NCI-H1417 (cell line): ENCODE measurements around the gene SCRN1.

Experiments
- DNase-seq, 3 experiments: peaks; one replicate each; lab custom pipeline; 2025; lab: John Stamatoyannopoulos, UW

Gene SCRN1

DNA sequence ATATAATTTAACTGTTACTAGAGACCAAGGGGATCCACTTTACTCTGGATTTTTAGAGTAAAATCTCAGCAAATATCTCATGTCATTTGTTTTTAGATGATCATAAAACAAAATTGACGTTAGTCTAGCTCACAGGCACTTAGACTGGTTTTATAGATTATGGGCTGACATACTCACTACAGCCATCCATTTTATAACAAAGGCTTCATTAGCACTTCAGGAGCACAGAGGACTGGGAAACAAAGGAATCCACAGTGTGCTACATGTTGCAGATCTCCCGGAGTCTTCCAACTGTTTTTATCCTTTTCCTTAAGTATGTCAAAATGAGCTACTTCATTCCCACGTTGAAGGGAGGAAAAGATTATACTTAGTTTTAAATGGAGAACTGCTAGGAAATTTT is 15.9 kb upstream of the SCRN1 start:
- peak; percentile 13 to 78 (median 33) for DNase-seq

DNA sequence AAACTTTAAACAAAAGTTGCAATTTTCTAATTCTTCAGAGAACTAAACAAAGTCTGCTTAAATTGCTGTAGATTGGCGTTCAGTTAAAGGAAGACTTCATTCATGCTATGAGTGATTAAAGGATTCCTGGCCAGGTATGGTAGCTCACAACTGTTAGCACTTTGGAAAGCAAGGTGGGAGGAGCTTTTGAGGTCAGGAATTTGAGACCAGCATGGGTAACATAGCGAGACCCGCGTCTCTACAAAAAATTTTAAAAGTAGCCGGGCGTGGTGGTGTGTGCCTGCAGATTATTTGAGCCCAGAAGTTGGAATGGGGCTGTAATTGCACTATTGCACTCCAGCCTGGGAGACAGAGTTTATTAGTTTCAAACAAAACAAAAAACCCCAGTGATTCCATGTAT is 13.5 kb upstream of the SCRN1 start:
- DNase-seq: no peak

DNA sequence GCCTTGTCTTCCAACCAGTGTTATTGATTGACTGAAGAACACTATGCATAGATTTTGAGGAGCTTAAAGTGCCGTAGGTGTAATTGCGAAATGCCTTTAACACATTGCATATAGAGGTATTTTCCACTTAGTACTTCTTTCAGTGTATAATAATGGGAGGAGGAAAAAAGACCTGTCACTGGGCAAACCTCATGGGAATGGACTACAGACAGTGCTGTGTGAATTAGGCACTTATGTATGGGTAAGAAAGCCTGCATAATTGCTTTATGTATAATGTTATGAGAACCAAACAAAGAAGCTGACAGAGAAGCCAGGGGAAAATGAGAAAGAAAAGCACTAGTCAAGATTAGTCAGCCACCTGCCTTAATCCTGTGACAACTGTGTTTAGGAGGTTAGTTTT is 12.4 kb upstream of the SCRN1 start:
- peak; percentile 25 to 88 (median 85) for DNase-seq

DNA sequence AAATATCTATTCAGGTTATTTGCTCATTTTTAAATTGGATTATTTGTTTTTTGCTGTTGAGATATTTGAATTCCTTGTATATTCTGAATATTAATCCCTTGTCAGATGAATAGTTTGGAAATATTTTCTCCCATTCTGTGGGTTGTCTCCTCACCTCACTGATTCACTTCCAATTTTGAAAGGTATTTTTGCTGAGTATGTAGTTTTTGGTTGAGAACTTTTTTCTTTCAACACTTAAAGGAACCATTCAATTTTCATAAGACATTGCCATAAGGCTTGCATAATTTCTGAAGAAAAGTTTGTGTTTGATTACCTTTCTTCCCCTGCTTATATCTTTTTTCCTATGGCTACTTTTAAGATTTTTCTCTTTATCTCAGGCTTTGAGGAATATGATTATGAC is 8.9 kb upstream of the SCRN1 start:
- no peak for DNase-seq

DNA sequence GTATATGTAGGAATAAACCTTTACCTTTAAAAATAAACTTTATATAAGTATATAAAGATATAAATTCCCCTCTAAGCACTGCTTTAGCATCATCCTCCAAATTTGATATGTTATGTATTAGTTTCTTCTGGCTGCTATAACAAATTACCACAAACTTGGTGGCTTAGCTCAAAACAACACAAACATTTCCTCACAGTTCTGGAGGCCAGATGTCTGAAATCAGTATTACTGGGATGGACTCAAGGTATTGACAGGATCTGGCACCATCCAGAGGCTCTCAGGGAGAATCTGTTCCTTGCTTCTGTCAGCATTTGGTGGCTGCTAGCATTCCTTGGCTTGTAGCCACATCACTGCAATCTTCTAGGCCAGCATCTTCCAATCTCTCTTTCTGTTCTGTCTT is 6.7 kb upstream of the SCRN1 start:
- no peak for DNase-seq

DNA sequence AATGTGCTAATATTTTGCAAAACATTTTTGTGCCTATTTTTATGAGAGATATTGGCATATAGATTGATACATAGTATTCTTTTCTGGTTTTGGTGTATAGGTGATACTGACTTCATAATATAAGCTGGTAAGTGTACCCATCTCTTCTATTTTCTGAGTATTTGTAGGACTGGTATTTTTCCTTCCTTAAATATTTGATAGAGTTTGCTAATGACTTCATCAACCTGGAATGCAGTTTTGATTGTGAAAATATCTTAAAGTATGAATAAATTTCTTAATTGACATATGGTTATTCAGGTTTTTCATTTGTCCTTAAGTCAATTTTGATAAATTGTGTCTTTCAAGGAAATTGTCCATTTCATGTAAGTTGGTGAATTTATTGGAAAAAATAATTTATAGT is 6.1 kb upstream of the SCRN1 start:
- DNase-seq: no peak

DNA sequence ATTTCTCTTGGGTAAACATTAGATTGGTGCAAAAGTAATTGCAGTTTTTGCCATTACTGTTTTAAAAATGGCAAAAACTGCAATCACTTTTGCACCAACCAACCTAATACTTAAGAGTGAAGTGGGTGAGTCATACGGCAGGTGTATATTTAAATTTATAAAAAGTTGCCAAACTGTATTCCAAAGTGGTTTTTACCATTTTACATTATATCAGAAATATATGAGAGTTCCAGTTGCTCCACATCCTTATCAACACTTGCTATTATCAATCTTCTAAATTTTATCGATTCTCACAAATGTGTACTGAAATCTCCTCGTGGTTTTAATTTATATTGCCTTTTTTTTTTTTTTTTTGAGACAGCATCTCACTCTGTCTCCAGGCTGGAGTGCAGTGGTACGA is 3.5 kb upstream of the SCRN1 start:
- DNase-seq: peak in 1 of 3 experiments; percentile 18

DNA sequence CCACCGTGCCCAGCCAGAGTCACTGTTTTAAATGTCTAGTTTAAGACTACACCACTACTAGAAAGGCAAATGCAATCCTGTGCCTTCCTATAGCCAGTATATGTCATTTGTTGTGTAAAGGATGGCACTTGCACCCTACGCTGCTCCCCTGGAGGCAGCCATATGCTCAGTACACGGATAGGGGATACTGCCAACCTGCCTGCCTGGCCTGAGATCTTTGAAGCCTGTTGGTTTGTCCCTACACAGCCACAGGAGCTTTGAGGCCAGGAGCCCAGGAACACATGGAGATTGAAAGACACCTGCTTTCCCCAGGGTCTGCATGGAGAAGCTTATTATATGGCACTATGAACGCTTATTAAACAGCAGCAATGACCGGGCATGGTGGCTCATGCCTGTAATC is 2.3 kb upstream of the SCRN1 start:
- DNase-seq: no peak

DNA sequence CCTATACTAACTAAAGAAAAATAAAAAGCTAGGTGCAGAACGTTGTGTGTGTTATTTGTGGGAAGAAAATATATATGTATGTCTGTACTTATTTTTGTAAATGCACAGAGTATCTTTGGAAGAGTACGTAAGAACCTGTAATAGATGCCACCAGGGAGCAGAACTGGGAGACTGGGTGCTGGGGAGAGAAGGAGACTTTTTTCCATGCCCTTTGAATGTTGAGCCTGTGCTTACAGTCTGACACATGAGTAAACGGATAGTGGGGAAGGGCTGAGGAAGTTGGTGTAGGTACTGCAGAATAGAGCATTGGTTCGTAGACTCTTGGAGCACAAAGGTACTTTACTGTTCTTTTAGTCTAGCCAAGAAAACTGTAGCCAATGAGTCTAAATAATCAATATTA is 1.3 kb upstream of the SCRN1 start:
- DNase-seq: no peak

DNA sequence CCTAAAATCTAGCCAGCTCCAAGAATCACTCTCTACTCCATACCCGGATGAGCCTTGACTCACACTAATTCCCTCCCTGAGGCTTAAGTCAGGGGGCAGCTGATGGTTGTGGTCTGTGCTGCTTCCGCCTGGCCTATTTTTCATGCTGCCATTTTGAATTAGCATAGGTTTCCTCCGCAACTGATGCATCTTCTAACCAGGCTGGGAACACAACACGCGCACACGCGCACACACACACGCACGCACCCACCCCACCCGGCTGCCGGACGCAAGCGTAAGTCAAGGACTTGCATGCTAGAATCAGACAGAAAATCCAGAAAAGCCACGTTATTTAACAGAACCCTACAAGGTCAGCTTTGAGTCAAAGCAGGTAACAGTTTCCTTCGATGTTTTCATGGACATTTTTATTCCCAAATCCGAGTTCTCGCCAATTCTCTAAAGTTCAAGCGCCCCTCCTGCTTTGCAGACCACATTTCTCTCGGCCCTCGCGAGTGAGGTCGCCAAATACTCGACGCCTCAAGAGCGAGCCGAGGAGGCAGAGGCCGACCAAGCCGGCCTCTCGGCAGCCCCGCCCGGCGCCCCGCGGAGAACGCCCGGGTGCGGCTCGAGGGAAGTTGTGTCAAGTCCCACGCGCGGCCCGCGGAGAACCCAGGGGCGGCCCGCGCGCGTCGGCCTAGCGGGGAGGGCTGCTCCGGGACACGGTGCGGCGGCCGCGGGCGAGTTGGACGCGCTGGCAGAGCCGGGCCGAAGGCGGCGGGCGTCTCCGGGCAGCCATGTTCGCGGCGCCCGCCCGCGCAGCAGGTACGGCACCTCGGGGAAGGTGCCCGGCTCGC is 961 bp downstream of the SCRN1 start:
- peak; percentile 48 to 92 (median 87) for DNase-seq

DNA sequence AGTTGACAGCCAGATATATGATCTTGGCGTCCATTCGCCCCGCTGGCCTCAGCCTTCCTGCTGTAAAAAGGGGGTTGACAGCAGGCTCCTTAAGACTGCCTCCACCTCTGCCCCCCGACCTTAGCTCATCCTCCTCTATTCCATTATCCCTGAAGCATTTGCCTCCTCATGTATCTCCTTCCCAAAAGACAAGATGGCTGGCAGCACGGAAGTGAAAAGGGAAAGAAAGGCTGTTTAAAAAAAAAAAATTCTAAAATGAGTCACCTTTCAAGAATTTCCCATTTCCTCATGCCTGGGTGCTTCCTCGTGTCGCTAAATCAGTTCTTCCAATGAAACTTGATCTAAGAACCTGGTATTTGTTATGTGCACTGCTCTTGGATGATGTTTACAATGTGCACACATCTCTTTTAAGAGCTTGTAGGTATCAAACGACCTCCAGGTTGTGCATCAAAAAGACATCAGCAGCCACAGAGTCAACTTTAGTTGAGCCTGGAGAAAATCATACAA is 1.7 kb downstream of the SCRN1 start:
- peak; percentile 13 to 61 (median 18) for DNase-seq

DNA sequence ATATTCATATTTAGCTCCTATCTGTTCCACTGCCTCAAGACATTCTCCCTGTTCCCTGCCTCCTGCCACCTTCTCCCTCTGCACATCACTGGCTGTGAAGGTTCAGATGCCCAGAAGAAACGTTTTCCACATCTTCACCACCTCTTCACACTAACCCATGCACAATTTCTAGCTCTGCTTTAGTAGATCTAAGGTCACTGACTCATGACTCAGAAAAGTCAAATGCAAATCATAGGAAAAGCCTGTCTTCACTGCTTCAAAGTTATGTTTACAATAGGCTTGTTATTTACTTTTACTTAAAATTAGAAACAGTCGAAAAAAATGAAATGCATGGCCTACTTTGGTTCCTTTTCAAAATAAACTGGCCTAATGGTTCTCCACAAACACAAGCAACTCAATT is 2.5 kb downstream of the SCRN1 start:
- DNase-seq: no peak

DNA sequence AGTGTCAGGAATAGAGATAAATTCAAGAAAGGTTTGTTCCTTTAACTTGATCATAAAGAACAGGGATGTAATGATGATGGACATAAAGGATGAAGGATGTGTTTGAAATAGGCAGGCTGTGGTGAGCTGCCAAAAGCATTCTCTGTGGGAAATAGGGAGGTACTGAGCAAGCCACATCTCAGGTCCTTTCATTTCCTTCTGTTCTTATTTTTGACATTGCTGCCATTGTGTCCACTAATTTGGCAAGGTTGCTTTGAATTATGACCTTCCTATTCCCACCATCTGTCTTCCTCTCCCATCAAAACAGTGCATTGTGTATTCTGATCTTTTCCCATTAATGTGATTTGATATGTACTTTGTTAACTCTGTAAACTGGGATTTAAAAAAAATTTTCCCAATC is 9.4 kb downstream of the SCRN1 start:
- DNase-seq: peak in 1 of 3 experiments; percentile 22

DNA sequence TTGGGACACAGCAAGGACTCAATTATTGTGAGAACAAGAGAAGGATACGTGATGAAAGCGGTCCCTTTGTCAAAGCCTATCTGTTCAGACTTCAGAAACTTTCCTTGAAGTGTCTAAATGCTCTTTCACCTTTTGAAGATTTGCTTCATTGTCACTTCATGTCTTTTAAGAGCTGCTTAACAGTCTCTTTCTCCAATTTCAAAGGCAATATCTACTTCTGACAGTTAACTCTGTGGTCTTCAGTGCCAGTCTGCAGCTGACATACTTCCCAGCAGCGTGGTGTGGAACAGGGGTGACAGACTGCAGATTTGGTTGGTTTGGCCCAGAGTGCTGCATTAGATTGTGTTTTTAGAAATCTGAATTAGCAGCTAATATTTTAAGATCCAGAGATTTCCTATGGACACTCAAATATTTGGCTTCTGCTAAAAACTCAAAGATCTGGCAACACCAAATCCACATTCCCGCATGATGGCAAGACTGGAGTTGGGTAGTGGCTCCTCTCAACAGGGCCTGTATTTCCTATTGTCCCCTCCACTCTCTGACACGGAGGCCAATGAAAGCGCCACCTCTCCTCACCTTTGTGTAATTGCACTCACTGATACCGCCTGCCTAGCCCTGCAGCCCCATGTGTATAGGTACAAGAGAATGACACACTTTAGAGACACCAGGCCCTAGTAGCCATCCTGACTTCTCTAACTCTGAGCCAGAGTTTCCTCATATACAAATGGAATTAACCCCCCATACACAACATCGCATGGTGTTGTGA is 11.5 kb downstream of the SCRN1 start:
- DNase-seq: no peak

DNA sequence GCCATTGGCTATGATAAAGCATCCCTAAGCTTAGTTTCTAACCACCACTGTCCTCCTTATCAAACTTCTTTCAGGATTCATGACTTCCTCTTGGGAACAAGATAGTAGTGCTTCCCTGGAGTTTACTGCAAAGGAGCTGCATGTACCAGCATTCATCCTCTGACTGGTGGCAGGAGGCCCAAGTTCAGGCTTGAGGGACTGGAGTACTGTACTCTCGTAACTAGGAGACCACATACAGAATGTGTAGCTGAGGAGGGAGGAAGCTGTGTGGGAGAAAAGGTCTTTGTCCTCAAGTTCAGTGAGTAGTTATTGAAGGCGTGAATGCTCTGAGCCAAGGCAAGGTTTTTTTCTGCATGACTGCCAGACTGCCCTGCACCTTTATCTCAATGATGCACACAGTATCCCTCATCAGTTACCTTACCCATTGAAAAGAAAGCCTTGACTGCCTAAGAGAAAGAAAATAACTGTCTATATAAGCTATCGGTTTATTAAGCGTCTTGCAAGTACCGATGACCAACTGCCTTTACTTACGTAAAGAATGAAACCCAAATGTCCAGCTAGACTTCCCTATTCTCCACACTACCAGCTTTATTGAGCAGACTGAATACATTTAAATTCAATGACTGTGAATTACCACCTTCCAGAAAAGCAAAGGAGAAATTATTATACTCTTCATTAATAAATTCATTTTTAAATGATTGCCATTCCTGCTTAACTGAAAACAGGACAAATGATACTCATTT is 12.8 kb downstream of the SCRN1 start:
- no peak for DNase-seq

DNA sequence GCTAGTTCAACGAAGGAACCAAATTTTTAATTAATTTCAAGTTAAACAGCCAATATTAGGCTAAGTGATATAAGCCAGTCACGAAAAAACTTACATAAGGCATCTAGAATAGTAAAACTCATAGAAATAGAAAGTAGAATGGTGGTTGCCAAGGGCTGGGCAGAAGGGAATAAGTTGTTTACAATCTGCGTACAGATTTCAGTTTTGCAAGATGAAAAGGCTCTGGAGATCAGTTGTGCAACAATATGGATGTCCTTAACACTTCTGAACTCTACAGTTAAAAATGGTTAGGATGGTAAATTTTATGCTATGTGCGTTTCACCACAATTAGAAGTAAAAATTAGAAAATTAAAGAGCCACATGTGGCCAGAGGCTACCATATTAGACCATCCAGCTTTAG is 13.3 kb downstream of the SCRN1 start:
- no peak for DNase-seq

DNA sequence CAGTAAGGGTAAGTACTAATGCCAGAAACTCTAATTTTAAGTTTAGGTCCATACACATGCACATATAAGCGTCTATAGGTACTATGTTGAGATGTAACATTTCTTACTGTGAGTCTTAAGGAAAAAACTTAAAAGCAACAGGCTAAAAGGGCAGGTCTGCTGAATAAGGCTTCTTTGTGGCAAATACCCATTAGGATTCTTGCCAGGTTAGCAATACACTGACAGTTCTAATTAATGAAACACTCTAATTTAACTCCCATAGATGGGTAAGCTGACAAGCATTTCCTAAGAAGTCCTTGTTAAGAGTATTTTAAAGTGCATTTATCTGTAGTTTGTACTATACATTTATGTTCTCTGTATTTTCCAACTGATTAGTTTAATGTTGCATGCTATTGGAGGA is 14.0 kb downstream of the SCRN1 start:
- no peak for DNase-seq

DNA sequence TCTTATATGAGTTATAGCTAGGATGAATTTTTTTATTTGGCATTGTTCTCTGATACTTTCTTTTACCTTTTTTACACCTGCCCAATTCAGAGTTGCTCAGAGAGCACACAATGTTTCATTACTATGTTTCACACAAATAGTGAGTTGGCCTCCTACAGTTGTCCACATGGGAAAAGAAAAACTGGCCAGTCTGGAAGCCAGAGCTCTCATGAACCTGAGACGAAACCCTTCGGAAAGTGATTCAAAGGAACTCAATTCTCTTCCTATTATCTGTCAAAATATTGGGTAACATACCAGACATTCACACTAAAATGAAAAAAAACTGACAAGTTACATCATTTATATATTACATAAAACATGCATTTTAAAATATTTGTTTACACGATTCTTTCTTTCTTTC is 15.3 kb downstream of the SCRN1 start:
- DNase-seq: no peak

DNA sequence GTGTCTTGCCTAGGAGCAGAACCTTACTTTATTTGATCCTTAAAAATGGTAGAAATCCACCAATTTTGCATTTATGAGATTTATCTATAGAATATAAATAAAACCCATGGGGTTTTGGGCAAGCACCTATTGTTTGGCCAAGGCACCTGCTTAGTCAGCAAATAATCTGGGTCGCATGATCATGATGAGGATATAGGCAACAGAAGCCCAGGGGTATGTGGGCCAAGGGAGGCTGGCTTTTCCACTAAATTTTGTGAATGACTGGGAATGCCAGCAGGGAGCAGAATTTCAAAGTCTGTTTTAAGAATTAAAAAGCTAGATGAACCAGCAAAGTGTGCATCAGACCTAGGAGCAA is 17.3 kb downstream of the SCRN1 start:
- no peak for DNase-seq

DNA sequence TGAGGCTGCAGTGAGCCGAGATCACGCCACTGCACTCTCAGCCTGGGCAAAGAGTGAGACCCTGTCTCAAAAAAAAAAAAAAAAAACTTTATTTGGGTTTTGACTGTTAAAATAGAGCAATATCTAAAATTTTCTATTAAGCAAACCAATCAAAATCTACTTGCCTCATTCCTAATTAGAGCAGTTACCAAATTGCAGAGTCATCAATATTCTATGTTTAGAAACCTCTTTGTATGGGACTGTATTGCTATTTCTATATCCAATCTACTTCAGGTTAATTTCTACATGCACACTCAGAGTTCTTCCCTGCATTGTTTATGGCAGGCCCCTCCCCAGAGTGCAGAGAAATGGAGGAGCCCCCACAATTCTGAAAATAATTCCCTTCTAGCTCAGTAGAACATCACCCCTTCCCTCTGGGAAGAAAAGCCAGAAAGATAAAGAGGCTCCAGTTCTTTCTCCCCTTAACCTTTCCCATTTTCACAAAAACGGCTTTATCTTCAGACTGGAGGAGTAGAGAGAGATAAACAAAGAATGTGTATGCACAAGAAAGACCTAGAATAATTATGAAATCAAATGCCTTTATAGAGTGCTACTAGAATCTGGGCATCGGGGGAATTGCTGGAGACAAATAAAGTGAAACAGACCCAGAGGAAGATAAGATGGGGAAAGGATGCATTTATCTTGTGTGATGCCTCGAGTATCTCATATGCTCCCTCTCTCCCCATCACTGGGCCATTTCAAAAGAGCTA is 17.9 kb downstream of the SCRN1 start:
- DNase-seq: no peak

DNA sequence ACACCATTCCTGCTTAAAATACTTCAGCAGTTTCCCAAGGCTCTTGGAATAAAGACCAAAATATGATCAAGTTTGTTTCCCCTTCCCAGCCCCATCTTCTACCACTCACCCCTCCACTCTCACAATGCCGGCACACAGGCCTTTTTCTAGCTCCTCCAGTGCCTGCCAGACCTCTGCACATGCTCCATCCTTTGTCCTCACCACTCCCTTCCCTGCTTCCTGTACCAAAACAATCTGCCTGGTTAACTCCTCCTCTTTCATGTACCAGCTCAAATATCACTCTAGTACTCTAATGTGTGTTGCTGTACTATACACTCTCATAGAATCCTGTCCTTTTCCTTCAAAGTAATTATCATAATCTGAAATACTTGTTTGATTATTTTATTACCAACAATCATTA is 19.4 kb downstream of the SCRN1 start:
- DNase-seq: no peak

DNA sequence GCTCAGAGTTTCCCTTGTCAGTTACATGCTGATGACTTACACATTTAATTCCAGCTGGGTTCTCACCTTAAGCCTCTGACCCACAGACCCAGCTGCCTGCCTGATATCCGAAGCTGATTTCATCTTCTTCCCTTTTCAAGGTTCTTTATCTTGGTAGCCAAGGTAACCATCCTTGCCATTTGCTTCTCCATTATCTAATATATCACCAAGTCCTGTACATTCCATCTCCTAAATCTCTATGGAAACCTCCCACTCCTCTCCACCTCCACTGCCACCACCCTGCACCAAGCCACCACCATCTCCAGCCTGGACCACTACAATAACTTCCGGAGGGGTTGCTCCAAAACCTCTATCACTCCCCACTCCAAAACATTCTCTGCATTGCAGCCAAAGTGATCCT is 19.9 kb downstream of the SCRN1 start:
- no peak for DNase-seq
